Activated naive CD8-positive, alpha-beta T cell treated with anti-CD3 and anti-CD28 coated beads, Interleukin-2, amount 50 U/mL, for 24 hours (primary cell): Measurements from ENCODE around the gene CHST11.

Source experiments
- ATAC-seq: fragments of 150-1000 bp; cut with Tn5 transposase; one replicate; pipeline ENCODE4 v1.10.0; 2021
- DNase-seq: peaks from one replicate; pipeline ENCODE4 v3.0.0; 2021
- H3K27ac Mint-ChIP-seq: one replicate; pipeline ENCODE4 v1.8.0; 2021; ENCODE audit warnings: mild to moderate bottlenecking, mixed read lengths
- H3K27me3 Mint-ChIP-seq: one replicate; pipeline ENCODE4 v1.8.0; 2021; ENCODE audit warnings: mixed read lengths
- H3K36me3 Mint-ChIP-seq: one replicate; pipeline ENCODE4 v1.8.0; 2021; ENCODE audit warnings: low read depth, mixed read lengths
- H3K4me1 Mint-ChIP-seq: one replicate; pipeline ENCODE4 v1.8.0; 2021; ENCODE audit warnings: mixed read lengths
- H3K4me3 Mint-ChIP-seq: one replicate; pipeline ENCODE4 v1.8.0; 2021; ENCODE audit warnings: mild to moderate bottlenecking, moderate library complexity, mixed read lengths
- H3K9me3 Mint-ChIP-seq: one replicate; pipeline ENCODE4 v1.8.0; 2021; ENCODE audit warnings: mixed read lengths

The CHST11 gene

DNA sequence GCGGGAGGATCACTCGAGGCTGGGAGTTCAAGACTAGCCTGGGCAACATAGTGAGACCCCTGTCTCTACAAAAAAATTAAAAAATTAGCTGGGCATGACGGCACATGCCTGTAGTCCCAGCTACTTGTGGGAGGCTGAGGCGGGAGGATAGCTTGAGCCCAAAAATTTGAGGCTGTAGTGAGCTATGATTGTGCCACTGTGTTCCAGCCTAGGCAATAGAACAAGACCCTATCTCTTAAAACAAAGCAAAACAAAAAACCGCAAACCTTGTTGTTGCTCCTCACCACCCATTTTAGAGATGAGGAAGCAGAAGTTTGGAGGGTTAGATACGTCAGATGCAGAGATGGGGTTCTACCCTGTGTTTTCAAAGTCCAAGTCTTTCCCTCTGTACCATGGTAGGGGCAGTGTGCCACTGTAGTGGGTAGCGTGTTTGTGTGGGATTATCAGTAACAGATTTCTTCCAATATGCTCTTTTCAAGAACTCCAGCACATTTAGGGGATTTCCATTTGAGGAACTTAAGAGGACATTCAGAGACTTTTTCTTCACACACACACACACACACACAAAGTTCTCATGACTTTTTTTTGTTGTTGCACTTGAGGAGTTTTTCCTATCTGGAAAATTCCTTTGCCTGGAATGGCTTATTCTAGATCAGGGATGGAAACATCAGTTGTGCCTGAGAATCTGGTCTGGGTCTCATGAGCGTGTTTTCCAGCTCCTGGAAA is 186.5 kb downstream of the CHST11 start:
- Mint-ChIP-seq H3K4me1 (peaks cover 52% of the 10 kb centered on the region), H3K36me3 (peaks cover 26% of the 10 kb centered on the region), H3K9me3 (peaks cover 16% of the 10 kb centered on the region), H3K27me3 (no peaks in the 10 kb centered on the region), H3K4me3 (peak overlapping the region; percentile 1), H3K27ac (peak overlapping the region; percentile 31)
- DNase-seq (no peak), ATAC-seq (no peak)

DNA sequence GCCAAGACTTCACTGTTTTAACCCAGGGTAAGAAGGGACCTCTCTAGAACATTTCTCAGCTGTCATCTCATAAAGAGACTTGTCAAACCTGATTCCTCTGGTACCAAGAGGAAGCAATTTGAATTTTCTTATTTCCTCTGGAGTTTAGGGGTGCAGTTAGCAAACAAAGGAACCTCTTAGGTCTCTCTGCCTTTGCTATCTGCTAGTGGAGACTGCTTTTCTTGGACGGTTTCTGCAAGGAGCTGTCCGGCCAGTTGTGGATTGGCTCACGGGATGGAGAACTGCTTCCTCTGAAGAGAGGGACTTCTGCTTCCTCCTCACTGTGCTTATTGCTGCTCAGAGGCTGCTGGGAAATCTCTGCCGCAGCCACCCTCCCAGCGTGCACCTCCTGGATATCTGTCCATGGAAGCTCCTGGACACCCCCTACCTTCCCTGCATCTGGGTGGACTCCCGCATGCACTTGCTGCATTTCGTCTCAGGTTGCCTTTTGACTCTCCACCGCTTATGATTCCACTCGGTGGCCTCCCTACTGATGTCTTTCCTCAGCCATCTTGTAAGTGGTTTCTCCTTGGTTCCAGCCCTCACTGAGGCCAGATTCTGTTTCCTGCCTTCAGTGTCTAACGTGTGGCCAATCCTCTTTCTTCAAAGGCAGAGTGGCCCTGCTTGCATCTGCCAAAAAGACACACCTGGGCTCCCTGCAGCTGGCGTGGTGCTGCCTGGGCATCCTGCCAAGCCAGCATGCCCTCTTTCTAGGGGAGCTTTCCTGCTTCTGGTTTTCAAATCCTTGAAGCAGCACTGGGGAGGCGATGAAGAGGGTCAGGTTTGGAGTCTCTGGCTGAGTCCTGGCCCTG is 187.3 kb downstream of the CHST11 start:
- Mint-ChIP-seq H3K4me3 (peak overlapping the region; percentile 53), H3K27me3 (no peaks in the 10 kb centered on the region), H3K36me3 (peaks cover 26% of the 10 kb centered on the region), H3K27ac (peak overlapping the region; percentile 31), H3K4me1 (peaks cover 50% of the 10 kb centered on the region), H3K9me3 (peaks cover 16% of the 10 kb centered on the region)
- no peak for DNase-seq
- ATAC-seq, result no peak

DNA sequence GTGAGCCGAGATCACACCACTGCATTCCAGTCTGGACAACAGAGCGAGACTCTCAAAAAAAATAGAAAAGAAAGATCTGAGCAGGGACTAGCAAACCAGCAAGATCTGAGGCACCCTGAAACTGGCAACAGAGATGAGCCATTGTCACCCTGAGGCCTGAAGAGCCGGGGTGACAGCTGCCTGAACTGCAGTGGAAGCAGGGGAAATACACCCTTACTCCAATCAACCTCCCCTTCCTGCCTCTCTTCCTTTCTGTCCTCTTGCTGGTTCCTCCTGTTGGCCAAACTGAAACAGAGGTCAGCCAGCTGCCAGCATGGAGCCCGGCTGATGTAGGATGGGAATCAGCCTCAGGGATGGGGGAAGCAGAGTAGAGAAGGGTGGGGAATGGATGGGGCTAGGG is 192.0 kb downstream of the CHST11 start:
- Mint-ChIP-seq H3K4me1 (peaks cover 33% of the 10 kb centered on the region), H3K27ac (no peak overlapping the region), H3K27me3 (no peaks in the 10 kb centered on the region), H3K4me3 (no peak overlapping the region), H3K36me3 (peaks cover 11% of the 10 kb centered on the region), H3K9me3 (peaks cover 3% of the 10 kb centered on the region)
- DNase-seq (no peak), ATAC-seq (no peak)

DNA sequence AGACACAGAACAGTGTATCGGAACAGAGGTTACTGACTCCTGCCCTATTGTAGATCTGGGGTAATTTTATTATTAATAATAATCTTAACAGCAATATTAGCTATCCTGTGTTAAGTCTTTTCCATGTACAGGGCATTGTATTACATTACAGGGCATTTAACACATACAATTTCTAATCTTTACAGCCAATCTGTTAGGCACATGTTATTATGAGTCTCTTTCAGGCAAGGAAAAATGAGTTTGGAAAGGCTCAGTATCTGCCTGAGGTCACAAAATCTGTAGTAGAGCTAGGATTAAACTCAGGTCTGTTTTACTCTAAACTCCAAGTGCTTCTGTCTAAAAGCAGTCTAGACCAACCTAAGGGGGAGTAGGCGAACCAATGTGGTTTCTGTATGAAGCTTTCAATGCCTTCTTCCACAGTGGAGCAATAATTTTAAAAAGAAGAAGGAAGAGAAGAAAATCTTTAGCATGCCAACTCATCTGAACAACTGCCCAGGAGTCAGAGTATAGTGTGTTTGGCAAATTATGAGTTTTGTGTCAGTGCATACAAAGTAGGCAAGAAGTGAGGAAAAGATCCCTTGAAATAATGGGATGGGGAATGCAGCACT is 192.6 kb downstream of the CHST11 start:
- H3K27ac Mint-ChIP-seq, result no peak overlapping the region
- H3K36me3 Mint-ChIP-seq, result peaks cover 11% of the 10 kb centered on the region
- no peaks in the 10 kb centered on the region for H3K27me3 Mint-ChIP-seq
- H3K4me1 Mint-ChIP-seq, result peaks cover 32% of the 10 kb centered on the region
- no peak for ATAC-seq
- DNase-seq, result no peak
- no peak overlapping the region for H3K4me3 Mint-ChIP-seq
- H3K9me3 Mint-ChIP-seq, result peaks cover 3% of the 10 kb centered on the region

DNA sequence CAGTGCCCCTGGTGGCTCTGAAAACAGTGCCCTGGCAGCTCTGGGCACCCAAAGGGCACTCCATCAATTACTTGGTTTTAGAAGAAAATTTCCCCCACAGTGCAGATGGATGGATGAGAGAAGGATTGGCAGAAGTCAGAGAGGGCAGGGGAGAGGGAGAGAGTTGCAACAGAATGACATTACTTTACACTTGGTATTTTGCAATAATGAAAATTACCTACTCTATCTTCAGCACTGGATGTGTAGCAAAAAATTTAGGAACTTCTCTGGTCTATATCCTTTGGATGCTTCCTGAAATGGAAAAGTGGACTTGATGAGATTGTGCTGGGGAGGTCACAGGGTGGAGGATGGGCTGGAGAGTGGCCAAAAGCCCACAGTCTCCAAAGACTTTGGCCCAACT is 193.2 kb downstream of the CHST11 start:
- peaks cover 11% of the 10 kb centered on the region for H3K36me3 Mint-ChIP-seq
- no peak overlapping the region for H3K27ac Mint-ChIP-seq
- H3K27me3 Mint-ChIP-seq, result no peaks in the 10 kb centered on the region
- ATAC-seq (no peak), DNase-seq (no peak)
- peaks cover 28% of the 10 kb centered on the region for H3K4me1 Mint-ChIP-seq
- peaks cover 3% of the 10 kb centered on the region for H3K9me3 Mint-ChIP-seq
- H3K4me3 Mint-ChIP-seq, result no peak overlapping the region

DNA sequence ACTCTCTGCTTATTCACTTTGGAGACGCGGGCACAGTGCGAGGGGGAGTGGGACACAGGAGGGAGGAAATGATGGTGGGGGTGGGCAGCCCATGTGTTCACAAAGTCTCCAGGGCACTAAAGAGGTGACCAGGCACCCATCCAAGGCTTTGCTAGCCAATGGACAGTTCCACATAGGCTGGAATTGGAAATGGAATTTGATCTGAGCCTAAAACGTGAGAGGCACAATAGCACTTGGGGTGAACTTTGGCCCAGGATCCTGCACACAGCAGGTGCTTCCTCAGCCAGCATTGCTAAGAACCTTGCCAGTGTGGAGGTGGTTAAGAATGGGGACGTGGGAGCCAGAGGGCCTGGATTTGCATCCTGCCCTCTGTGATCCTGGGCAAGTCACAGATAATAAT is 193.8 kb downstream of the CHST11 start:
- H3K27me3 Mint-ChIP-seq, result no peaks in the 10 kb centered on the region
- ATAC-seq (no peak), DNase-seq (no peak)
- peaks cover 28% of the 10 kb centered on the region for H3K4me1 Mint-ChIP-seq
- H3K9me3 Mint-ChIP-seq, result peaks cover 3% of the 10 kb centered on the region
- H3K36me3 Mint-ChIP-seq, result peaks cover 11% of the 10 kb centered on the region
- H3K27ac Mint-ChIP-seq, result no peak overlapping the region
- H3K4me3 Mint-ChIP-seq, result no peak overlapping the region

DNA sequence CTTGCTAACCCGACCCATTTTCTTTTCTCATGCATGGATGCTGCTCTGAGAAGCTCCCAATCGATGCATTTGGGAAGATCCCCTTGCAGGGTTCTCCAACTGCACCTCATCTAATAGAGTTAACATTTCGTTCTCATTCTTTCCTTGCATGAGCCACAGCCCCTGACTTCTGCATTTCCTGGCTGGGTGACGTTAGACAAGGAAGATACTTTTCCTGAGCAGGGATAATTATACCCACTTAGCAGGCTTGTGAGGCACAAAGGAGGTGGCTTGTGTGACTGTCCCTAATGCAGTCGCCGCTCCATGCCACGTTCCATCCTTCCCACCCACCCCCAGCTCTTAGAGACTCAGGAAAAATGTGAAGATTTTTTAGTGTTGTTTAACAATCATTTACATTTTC is 195.1 kb downstream of the CHST11 start:
- no peak for ATAC-seq
- Mint-ChIP-seq H3K27ac (no peak overlapping the region), H3K4me3 (no peak overlapping the region), H3K4me1 (peaks cover 25% of the 10 kb centered on the region), H3K9me3 (no peaks in the 10 kb centered on the region), H3K36me3 (peaks cover 5% of the 10 kb centered on the region), H3K27me3 (no peaks in the 10 kb centered on the region)
- no peak for DNase-seq

DNA sequence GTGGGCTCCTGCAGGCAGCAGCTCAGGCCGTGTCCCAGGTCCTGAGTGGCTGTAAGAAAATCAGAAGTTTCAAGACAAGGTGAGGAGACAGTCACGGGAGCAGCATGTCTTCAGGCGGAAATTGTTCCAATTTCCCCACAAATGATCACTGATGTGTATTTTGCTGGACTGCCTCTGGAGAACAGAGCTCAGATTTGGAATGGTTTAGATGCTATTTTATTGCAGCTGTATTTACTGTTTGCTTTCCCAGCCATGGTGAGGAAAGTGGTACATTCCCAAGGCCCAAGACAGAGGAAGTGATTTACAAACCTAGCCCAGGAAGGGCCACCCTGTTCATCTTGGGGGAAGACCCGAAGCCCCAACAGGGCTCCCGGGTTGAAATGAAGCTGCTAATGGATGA is 195.6 kb downstream of the CHST11 start:
- peaks cover 25% of the 10 kb centered on the region for H3K4me1 Mint-ChIP-seq
- H3K36me3 Mint-ChIP-seq, result peaks cover 4% of the 10 kb centered on the region
- no peaks in the 10 kb centered on the region for H3K27me3 Mint-ChIP-seq
- ATAC-seq (no peak), DNase-seq (no peak)
- H3K27ac Mint-ChIP-seq, result no peak overlapping the region
- H3K4me3 Mint-ChIP-seq, result no peak overlapping the region
- no peaks in the 10 kb centered on the region for H3K9me3 Mint-ChIP-seq

DNA sequence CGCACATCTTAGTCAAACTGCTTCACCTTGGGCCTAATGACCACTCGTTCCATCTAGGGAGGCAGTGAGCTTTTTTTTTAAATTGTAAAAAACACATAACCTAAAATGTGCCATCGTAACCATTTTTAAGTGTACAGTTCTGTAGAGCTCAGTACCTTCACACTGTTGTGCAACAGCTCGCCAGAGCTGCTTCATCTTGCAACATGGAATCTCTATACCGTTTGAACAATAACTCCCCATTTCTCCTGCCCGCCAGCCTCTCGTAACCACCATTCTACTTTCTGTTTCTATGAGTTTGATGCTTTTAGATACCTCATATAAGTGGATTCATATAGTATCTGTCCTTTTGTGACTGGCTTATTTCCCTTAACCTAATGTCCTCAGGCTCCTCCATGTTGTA is 196.2 kb downstream of the CHST11 start:
- peaks cover 23% of the 10 kb centered on the region for H3K4me1 Mint-ChIP-seq

DNA sequence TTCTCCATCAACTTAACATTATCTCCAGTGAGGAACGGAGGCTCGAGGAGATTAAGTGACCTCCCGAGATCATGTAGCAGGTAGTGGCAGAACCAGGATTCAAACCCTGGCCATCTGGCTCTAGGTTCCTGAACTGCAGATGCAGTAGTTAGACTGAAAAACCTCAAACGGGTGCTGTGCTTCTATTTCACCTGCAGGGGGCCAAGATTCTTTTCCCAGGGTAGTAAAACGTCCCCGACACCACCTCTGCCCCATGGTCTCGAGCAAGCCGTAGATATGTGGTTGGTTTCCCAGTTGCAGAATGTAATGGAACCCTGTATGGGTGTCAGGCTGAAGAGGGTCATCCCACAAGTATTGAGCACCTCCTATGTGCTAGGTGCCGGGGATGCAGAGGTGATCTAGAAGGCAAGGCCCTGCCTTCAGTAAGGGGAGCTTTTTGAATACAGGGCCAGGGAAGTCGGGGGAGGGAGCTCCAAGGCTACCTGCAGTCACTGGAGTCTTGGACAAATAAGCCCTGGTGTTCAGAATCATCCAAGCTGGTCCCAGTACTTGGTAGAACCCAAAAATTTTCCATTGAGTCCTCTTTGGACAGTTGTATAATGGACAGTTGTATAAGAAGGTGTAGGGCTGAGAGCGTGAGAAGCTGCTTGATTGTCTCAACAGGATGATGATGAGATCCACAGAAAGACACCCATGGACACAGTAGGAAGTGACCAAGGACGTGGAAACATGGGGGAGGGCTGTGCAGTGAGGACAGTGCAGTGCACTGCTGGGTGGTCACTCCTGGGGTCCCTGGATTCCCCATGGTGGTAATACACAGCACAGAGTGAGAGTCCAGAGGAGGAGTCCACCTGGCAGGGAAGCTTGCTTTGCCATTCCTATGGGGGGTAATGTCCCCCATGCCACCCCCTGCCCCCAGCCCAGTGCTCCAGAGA is 197.2 kb downstream of the CHST11 start:
- Mint-ChIP-seq H3K9me3 (no peaks in the 10 kb centered on the region), H3K27me3 (no peaks in the 10 kb centered on the region), H3K4me3 (no peak overlapping the region), H3K36me3 (no peaks in the 10 kb centered on the region), H3K4me1 (peaks cover 15% of the 10 kb centered on the region), H3K27ac (no peak overlapping the region)
- ATAC-seq (peak; percentile 41), DNase-seq (no peak)

More for the DNA sequence above, 196.2 kb downstream of the CHST11 start:
- Mint-ChIP-seq H3K27ac (no peak overlapping the region), H3K36me3 (no peaks in the 10 kb centered on the region), H3K27me3 (no peaks in the 10 kb centered on the region), H3K9me3 (no peaks in the 10 kb centered on the region), H3K4me3 (no peak overlapping the region)
- DNase-seq, result no peak
- no peak for ATAC-seq

DNA sequence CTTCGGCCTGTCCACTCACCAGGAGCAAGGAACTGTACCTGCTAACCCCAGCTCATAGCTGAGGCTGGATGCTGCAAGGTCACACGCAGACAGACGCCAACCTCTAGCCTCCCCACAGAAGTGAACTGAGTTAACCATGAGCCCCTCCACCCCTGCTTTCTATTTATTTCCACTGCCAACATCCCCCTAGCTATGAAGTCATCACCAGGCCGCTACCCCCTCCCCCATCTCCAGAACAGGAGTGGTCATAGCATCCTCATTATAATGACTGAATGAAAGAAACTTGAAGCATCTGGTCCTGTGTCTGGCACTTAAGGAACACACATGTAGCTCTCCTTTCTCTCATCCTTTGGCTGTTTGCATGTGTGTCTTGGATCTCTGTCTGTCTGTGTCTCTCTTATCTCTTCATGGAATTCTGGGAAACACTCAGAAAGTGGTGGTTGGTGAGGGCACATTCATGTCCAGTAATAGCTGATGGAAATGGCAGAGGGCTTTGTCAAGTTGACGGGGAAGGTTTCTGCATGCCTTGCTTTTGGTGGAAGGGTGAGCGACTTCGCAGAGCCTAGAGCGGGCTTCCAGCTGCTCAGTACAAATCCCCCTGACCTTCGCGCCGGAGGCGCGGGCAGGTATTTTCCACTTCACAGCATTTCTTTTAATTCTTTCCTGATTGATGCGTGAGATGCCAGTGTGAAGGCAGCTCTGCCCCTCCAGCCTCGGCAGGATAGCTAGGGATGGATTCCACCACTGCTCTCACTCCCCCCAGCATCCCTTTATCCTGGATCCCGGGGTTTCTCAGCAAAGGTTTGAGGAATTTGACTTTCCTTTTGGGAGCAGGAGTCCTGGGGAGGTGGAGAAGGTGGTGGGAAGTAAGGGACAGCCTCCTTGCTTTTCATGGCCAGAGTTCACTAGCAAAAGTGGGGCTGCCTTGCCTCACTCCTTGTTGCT is 198.2 kb downstream of the CHST11 start:
- H3K27ac Mint-ChIP-seq, result no peak overlapping the region
- no peaks in the 10 kb centered on the region for H3K36me3 Mint-ChIP-seq
- H3K27me3 Mint-ChIP-seq, result no peaks in the 10 kb centered on the region
- peaks cover 12% of the 10 kb centered on the region for H3K4me1 Mint-ChIP-seq
- no peak overlapping the region for H3K4me3 Mint-ChIP-seq
- ATAC-seq (no peak), DNase-seq (no peak)
- H3K9me3 Mint-ChIP-seq, result no peaks in the 10 kb centered on the region

DNA sequence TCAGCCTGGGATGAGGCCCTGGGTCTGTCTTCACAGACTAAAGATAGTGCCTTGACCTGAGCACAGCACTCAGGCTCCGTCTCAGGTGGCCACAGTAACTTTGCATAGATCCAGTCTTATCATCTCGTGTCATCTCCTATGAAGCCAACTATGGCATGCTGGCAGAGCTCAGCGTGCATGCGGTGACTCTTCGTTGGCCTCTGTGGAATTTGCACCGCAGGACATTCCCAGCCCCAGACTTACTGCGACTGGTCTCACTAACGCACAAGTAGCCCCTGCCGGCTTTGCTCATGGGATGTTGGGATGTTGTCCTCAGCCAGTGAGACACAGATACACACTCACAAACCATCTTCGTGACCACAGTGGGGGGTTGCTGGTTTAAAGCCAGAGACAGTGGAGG is 199.6 kb downstream of the CHST11 start:
- ATAC-seq, result no peak
- no peak overlapping the region for H3K27ac Mint-ChIP-seq

DNA sequence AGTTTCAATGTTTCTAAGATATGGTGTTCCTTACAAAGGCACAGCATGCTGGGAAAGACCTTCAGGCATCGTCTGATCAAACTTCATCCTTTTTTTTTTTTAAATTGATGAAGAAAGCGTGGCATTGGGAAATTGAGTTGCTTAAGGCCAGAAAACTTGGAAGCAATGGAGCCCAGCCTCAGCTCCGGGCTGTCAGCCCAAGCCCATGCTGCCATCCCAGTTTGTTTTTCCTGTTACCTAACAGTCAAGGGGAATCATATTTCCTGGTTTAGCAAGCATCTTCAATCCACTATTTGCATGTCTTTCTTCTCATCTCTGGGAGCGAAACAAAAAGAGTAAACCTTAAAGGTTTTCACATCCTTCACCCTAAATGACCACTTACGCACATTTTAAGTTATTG is 200.2 kb downstream of the CHST11 start:
- H3K9me3 Mint-ChIP-seq, result no peaks in the 10 kb centered on the region
- no peaks in the 10 kb centered on the region for H3K27me3 Mint-ChIP-seq
- DNase-seq, result no peak
- no peak overlapping the region for H3K4me3 Mint-ChIP-seq
- no peaks in the 10 kb centered on the region for H3K36me3 Mint-ChIP-seq
- H3K27ac Mint-ChIP-seq, result no peak overlapping the region
- no peak for ATAC-seq
- H3K4me1 Mint-ChIP-seq, result peaks cover 12% of the 10 kb centered on the region

More for the DNA sequence above, 199.6 kb downstream of the CHST11 start:
- Mint-ChIP-seq H3K4me3 (no peak overlapping the region), H3K9me3 (no peaks in the 10 kb centered on the region), H3K27me3 (no peaks in the 10 kb centered on the region), H3K4me1 (peaks cover 12% of the 10 kb centered on the region), H3K36me3 (no peaks in the 10 kb centered on the region)
- no peak for DNase-seq
